Lower lobe of right lung (tissue), 2 donors: ENCODE measurements around the gene RMND1. TPM values are rescaled to one million over a fixed set of nuclear protein-coding genes. Genes with fewer than 3 reads are reported as not detected.

Experiments
- ATAC-seq, 2 donors: fragments of 200-7000 bp; cut with Tn5 transposase; one replicate each; pipeline ENCODE4 v1.9.1; 2020 to 2022; ENCODE audit warnings: mild to moderate bottlenecking in 2 of 2, moderate library complexity in 2 of 2
- DNase-seq: peaks from one replicate; pipeline ENCODE4 v3.0.0-alpha.2; 2020
- H3K27ac ChIP-seq: fragments of 200-600 bp; one replicate; pipeline ENCODE4 v1.8.0; 2022
- H3K27me3 ChIP-seq: fragments of 200-600 bp; one replicate; pipeline ENCODE4 v1.8.0; 2022; ENCODE audit warnings: low read depth
- H3K36me3 ChIP-seq: fragments of 200-600 bp; one replicate; pipeline ENCODE4 v1.8.0; 2022; ENCODE audit warnings: mild to moderate bottlenecking
- H3K4me1 ChIP-seq: fragments of 200-600 bp; one replicate; pipeline ENCODE4 v1.8.0; 2022
- H3K4me3 ChIP-seq: fragments of 200-600 bp; one replicate; pipeline ENCODE4 v1.8.0; 2022; ENCODE audit warnings: mild to moderate bottlenecking
- H3K9me3 ChIP-seq: fragments of 200-600 bp; one replicate; pipeline ENCODE4 v1.8.0; 2022
- CTCF ChIP-seq: fragments of 200-600 bp; IDR thresholded peaks from one replicate; pipeline ENCODE4 v1.8.0; 2022; ENCODE audit warnings: antibody characterized with exemption, mild to moderate bottlenecking
- intact Hi-C: fragments of 100-400 bp; cut with DNase I; formaldehyde crosslinking; loops from one replicate; pipeline ENCODE4 v1.11.0; 2022
- total RNA-seq: library from RNA; stranded (reverse); fragmentation: NEBNext Ultra II Directional; extraction: Animal tissue kit (Norgen Biotek cat#: 25700); gene quantifications from one replicate; pipeline ENCODE4 v1.2.1, GENCODE V29; 2021
- donor health status: DM: no; HTN: yes; CAD: no; lungs with severe emphysema.

RMND1 gene
- total RNA-seq, 1 donor from 2014 or later = 19.5 TPM

GRCh38 chr6:151494936-151495320 lies 43.0 kb upstream of the RMND1 start:
- intact Hi-C loops = no loop called here
- Histone ChIP-seq H3K27ac (peak overlapping the region; percentile 84), H3K4me3 (peak overlapping the region; percentile 65), H3K9me3 (no peaks in the 10 kb centered on the region), H3K36me3 (no peaks in the 10 kb centered on the region), H3K4me1 (peaks cover 8% of the 10 kb centered on the region), H3K27me3 (peaks cover 10% of the 10 kb centered on the region)
- no peak for TF ChIP-seq CTCF
- DNase-seq = no peak
- ATAC-seq = no peak

GRCh38 chr6:151494235-151494935 lies 42.5 kb upstream of the RMND1 start:
- intact Hi-C loops = no loop called here
- peak; percentile 77 for DNase-seq

DNA sequence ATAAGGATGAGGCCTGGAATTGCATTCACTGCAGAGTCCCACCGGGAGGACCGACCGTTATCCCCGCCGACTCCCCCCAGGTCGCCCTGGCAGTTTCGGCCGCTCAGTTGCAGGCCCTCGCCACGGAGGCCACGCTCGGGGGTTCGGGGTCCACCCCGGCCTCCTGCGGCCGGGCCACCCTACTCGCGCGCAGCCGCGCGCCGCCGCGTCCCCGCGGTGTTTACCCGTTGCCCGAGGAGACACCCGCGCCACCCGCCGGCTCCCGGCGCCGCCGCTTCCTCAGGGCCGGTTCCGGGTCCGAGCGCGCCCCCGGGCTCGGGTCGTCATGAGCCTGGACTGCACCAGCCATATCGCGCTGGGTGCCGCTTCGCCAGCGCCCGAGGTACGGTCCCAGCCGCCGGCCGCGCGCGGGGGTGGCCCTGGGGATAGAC lies 41.9 kb upstream of the RMND1 start, which contains the start of gene CCDC170:
Gene CCDC170, plus strand, starts transcription at position 214 of the 431 bp plus-strand sequence. Its CDS starts 112 bp downstream, at position 326.
- Histone ChIP-seq H3K27me3 (peaks cover 10% of the 10 kb centered on the region), H3K36me3 (no peaks in the 10 kb centered on the region), H3K4me3 (peak within 1 kb of the TSS; percentile 65), H3K4me1 (peaks cover 8% of the 10 kb centered on the region), H3K27ac (peak within 1 kb of the TSS; percentile 84), H3K9me3 (no peaks in the 10 kb centered on the region)
- ATAC-seq (peak; percentile 79 to 87), DNase-seq (peak; percentile 83)
- TF ChIP-seq CTCF = no peak
- intact Hi-C loops = no loop called here

More at GRCh38 chr6:151494235-151494935, 42.5 kb upstream of the RMND1 start:
- TF ChIP-seq CTCF = no peak
- Histone ChIP-seq H3K4me3 (peak overlapping the region; percentile 65), H3K9me3 (no peaks in the 10 kb centered on the region), H3K27me3 (peaks cover 10% of the 10 kb centered on the region), H3K27ac (peak overlapping the region; percentile 84), H3K4me1 (peaks cover 8% of the 10 kb centered on the region), H3K36me3 (no peaks in the 10 kb centered on the region)
- ATAC-seq = peak; percentile 61 to 71

- no peaks in the 10 kb centered on the region for H3K9me3 ChIP-seq
- peak overlapping the region; percentile 84 for H3K27ac ChIP-seq
- ATAC-seq (peak; percentile 44 to 45), DNase-seq (no peak)
- no peak for TF ChIP-seq CTCF
- no peaks in the 10 kb centered on the region for H3K36me3 ChIP-seq
- peak overlapping the region; percentile 65 for H3K4me3 ChIP-seq
- peaks cover 8% of the 10 kb centered on the region for H3K4me1 ChIP-seq
- intact Hi-C loops = no loop called here
- peaks cover 10% of the 10 kb centered on the region for H3K27me3 ChIP-seq
These were observed 41.4 kb upstream of the RMND1 start for GRCh38 chr6:151493161-151493803.

- Histone ChIP-seq H3K4me1 (peaks cover 8% of the 10 kb centered on the region), H3K27ac (no peak overlapping the region), H3K4me3 (no peak overlapping the region), H3K9me3 (no peaks in the 10 kb centered on the region), H3K27me3 (peaks cover 10% of the 10 kb centered on the region), H3K36me3 (no peaks in the 10 kb centered on the region)
- no peak for TF ChIP-seq CTCF
- no peak for ATAC-seq
- intact Hi-C loops = no loop called here
- no peak for DNase-seq
These were observed 39.1 kb upstream of the RMND1 start for GRCh38 chr6:151490996-151491395.
